ACHN (cell line): ENCODE measurements around the gene ALK.
A peak's percentile ranks its signal among the peaks of the same experiment; 100 is the strongest.

Source experiments
- DNase-seq: peaks from one replicate; pipeline ENCODE4 v3.0.0-alpha.2; 2015
- in situ Hi-C: cut with HindIII; loops from 2 replicates; pipeline ENCODE4 v1.10.0; 2017; ENCODE audit warnings: low sequenced_read_pairs, low pct_ligation_motif_present, low pct_unique_long_range_greater_than_20kb

The ALK gene

DNA sequence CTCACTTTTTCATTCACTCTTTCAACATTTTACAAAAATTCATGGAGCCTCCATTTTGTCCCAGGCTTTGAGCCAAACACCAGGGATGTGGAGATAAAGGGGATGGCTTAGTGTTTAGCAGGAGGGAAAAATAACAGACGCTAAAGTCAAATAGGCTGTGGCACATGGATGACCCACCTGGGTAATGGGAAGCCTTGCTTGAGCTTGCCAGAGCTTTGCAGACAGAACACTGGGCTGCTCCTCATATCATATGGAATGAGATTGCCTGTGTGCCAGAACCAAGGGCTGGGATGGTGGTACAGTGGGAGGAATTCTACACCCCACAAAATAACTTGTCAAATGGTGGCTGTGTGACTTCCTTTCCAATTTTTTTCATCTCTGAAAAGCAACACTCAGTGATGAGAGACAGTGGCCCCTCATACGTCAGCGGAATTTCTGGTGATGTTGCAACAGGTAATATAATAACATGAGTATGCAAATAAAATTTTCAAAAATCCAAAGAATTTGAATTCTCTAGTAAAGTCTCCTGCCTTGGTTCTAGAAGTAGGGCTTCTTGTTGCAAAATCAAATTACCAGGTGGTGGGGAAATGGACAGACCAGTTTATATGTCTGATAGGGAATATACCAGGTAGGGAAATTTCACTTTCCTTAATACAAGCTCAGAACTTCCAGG lies 553.3 kb downstream of the ALK start:
- in situ Hi-C loops: no loop called here
- no peak for DNase-seq

DNA sequence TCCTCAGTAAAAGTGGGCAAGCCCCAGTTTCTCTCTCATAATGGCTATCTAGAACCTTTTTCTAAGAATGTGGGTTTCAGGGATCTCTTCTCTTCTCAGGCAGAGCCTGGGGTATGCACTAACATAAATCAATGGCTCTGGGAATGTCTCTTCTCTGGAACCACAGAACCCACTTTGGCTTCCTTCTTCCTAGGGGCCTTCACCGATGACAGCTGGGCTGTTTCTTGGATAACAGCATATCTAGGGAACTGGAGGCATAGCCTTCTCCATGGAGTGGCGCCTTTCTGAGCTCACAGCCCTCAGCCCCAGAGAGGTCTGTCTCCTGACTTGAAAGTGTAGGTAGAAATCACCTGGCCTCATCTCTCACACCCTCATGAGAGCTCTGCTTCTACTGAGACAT lies 558.3 kb downstream of the ALK start:
- no peak for DNase-seq
- in situ Hi-C loops: no loop called here

DNA sequence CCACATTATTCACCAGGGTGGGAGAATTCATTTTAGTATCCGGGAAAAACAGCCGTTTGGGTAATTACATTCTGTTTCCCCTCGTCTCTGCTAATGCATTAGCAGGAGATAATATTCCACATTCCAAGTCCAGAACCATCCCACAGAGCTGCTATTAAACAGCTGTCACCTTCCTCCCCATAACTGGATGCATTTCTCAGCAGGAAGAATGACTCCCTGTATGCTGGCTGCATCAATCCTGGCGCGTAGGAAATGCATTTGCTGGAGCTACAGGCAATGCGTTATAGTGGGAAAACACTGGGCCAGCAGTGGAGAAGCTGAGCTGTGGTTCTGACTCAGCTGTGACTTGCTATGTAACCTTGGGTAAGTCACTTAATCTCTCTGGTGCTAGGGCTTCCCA lies 560.2 kb downstream of the ALK start:
- no peak for DNase-seq
- in situ Hi-C loops: no loop called here

DNA sequence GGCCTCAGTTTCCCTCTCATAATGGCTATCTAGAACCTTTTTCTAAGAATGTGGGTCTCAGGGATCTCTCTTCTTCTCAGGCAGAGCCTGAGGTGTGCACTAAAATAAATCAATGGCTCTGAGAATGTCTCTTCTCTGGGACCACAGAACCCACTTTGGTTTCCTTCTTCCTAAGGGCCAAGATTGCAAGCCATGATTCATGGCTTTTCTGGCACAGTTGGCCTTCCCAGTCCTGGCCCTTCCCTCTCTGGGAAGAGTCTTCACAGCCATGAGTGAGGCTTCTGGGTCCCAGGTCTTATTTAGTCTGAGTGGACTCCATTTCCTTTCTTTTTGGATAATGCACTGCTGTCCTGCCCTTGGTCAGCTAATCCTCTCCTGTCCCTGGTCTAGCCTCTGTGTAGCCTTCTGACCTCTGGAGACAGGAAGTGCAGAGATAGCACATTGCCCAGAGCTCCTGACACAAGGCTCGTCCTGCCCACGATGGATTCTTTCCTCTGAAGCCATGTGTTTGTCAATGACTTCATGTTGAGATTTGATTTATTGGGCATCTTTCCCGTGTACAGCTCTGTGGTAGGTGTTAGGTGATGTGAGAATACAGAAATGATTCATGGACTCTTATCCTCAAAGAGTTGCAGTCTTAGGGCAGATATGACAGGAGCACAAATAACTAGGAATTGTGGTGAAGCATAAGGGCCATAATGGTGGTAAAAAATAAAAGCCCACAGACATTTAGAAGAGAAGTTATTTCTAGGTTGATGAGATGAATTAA lies 561.2 kb downstream of the ALK start:
- DNase-seq: no peak
- in situ Hi-C loops: no loop called here

DNA sequence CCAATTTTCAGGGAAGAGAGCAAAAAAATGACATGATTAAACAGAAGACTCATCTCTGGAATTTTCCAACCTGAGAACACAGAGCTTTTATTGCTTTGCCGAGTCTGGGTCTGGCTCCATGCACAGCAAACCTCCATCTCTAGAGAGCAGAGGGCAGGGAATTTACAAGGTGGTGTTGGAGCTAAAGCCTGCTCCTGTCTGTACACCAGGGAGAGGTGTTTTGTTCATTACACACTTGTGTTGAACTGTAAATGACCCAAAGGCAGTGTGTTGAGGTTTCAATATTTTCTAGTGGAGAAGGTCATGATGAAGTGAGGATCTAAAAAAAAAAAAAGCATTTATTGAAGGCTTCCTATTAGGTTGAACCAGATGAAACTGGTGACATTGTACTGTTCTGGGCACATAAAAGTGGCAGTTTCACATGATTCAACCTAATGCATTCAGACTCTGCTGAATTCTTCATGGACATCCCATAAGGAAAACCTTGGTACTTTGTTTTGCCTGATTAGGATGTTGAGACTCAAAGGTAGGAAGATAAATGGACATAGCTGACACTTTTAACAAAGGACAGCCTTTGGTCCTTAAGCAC lies 567.9 kb downstream of the ALK start:
- DNase-seq: no peak
- in situ Hi-C loops: no loop called here

DNA sequence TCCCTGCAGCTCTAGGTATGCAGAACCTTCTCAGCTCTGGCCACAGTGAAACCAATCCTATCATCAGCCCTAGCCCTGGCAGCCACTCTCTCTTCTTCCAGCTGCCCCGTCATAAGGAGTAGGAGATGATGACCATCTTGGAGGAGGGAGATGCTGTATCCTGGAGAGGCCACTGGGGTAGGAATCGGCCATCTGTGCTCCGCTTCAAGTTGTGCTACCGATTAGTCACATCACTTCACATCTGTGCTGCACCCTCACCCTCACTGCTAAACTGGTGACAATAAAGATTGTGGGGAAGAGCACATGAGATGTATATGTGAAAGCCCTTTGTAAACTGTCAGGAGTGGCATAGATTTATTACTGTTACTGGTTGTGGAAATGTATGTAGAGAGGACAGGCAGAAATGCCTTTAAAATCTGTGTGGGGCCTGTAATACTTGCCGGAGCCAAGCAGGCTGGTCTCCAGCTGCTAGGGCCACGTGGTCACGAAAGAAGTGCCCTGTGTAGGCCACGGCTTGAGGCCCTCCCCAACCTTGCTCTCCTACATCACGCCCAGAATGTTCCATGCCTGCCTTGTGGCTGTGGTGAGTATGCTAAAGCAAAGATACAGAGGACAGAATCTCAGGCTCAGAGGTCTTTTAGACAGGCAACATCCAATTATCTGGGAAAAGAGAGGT lies 569.3 kb downstream of the ALK start:
- DNase-seq: no peak
- in situ Hi-C loops: no loop called here

DNA sequence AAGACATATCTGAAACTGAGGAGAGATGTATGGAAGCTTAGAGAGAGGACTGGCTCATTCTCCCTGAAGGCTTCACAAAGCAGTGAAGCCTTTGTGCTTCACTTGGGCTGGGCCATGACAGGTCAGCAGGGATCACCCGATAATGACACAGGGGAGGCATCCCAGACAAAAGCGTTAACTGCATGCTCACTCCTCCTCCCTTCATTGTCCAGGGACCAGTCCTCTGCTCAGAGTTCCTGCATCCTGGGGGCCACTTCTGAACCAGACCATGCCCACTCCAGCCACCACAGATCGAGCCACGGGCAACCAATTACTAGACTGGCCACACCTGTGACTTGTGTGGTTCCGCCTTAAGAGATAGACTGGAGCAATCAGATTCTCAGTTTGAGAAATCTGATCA lies 570.1 kb downstream of the ALK start:
- in situ Hi-C loops: no loop called here
- DNase-seq: no peak

DNA sequence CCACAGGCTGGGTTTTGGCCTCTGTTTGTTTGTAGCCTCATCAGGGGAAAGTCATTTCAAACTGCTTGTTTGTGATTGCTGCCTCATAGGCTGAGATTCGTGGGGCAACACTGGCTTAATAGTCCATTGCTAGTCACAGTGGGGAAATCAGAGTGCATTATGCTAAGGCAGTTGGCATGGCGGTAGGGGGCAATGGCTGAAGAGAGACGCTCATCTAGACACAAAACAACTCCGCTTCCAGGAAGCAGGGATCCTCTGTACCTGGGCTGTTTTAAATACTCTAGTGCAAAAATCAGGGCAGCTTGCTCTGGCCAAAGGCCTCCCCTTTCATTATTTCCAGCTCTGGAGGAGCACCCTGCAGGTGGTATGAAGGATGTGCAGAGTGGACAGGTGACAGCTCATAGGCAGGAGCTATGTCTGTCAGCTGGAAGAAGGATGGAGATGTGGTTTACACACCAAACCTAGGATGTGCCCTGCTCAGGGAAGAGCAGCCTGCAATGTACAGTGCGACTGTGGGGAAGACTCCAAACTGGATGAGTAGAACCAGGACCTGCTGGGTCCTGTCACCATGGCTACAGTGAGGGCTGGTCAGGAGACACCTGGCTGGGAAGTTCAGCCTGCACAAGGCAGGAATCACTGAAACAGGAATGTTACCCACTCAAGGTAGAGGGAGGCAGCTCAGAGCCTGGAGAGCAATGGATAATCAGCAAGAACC lies 571.9 kb downstream of the ALK start:
- no peak for DNase-seq
- in situ Hi-C loops: no loop called here

DNA sequence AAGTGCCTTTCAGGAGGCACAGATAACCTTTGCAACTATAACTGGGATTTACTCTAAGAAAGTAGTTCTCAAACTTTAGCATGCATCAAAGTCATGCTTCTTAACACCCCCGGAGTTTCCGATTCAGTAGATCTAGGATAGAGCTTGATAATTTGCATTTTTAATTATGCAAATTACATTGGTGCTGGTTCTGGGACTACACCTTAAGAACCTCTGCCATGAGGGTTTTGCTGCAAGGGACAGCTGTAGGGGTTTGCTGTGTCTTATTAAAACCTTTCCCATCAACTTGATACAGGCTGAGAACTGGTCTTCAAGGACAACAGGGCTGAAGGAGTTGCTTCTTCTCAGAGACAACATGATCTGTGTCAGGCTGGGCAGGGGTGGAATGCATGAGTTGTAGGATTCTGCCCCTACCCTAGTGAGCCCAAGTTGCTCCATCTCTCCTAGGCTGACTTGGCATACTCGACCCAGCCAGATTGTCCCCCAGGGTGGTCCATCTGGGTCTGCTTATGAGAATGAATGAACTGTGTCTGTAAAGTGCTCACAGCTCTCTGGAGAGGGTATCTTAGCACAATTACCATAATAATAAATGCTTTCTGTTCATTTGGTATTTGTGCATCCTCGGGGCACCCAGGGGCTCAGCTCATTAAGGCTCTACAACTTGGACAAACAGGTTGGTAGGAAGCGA lies 573.5 kb downstream of the ALK start:
- no peak for DNase-seq
- in situ Hi-C loops: no loop called here

DNA sequence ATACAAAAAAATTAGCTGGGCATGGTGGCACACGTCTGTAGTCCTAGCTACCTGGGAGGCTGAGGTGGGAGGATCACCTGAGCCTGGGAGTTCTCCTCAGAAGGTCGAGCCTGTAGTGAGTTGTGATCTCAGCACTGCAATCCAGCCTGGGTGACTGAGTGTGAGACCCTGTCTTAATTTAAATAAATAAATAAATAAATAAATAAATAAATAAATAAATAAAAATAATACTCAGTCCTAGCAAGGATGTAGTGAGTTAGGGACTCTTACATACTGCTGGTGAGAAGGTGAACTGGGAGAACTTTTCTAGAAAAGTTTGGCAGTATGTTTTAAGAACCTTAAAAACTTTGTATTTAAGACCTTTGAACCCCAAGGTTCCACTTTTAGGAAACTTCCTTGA lies 576.1 kb downstream of the ALK start:
- DNase-seq: no peak
- in situ Hi-C loops: no loop called here

DNA sequence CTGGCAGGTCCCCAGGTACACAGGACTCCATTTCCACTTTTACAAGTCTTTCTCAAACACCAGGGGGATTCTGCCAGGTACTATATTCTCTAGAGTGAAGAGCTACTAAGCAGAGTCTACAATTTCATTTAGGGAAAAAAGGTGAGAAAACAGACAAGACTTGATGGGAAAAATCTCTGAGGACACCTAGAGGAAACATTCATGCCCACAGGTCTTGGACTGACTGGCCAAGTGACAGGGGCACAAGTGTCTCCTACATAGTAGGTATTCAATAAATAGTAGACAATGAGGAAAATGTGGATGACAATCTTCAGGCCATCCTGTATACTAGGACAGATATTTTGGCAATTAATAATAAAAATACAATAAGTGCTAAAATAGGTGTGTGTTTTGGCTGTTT lies 577.6 kb downstream of the ALK start:
- in situ Hi-C loops: no loop called here
- DNase-seq: no peak

DNA sequence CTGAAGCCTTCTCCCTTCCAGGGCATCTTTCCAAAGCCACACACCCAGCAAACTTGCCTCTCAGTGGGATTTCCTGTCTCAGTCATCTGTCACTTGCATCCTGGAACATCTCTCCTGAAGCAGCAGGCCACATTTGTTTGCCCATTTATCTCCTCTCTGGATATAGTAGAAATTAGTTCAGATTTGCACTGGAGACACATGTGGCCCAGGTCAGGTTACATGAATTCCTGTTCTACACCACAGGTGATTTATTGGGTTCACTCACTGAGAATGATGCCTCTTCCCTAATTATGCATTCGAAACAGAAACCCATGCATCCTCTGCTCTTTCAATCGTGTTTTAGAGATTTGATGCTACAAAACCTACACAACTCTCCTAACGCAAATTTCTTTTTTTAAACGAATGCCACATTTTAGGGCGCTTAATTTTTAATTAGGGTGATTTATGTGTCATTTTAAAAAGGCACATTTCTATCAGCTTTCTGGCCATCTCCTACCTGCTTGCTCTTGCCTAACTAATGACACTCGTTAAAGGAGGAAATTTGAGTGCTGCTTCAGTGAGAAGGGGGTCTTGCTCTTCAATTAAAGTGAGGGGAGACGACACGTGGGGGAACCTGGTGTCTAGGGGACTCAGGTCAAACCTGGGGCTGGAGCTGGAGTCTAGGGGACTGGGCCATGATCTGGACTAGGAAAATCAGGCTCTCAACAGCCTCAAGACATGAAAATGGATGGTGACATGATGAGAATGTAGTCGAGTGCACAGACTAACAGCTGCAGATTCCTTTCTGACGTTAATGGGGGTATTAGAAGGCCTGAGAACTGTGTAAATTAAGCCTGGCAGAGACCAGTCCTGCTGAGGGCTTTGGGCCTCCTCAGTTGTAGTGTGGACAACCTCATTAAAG lies 584.8 kb downstream of the ALK start:
- in situ Hi-C loops: no loop called here

DNA sequence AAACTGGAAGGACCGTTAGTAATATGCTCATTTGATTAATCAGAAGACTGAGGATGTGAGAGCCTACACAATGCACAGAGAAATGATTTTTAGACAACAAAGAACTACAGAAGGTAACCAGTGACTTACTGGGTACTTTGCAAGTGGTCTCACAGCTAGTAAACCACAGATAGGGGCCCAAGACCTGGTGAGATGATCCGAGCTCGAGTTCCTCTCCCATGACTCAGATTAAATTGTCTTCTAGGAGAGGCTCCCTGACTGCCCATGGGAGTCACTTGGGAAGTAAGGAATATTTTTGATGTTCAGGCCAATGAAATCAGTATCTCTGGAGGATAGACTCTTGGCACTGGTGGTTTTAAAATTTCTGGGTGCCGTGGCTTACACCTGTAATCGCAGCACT lies 586.0 kb downstream of the ALK start:
- in situ Hi-C loops: no loop called here
- no peak for DNase-seq

More for the DNA sequence above, 584.8 kb downstream of the ALK start:
- DNase-seq: no peak

DNA sequence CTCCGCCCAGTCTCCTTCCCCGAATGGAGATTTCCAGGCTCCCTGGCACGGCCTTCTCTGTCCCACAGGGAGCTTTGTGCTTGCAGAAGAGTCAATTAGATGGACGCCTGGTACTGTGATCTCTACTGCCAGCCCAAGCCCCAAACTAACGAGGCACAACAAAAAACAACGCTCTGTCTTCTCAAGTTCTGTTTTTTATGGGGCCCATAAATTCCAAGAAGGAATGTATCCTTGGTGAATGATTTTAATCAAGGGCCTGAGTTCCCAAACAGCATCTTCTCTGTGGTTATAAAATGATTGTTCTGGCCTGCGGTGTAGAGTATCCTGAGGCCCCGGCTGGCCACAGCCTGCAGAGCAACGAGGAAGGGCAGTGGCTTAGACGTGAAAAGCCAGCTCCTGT lies 586.7 kb downstream of the ALK start:
- no peak for DNase-seq
- in situ Hi-C loops: no loop called here

DNA sequence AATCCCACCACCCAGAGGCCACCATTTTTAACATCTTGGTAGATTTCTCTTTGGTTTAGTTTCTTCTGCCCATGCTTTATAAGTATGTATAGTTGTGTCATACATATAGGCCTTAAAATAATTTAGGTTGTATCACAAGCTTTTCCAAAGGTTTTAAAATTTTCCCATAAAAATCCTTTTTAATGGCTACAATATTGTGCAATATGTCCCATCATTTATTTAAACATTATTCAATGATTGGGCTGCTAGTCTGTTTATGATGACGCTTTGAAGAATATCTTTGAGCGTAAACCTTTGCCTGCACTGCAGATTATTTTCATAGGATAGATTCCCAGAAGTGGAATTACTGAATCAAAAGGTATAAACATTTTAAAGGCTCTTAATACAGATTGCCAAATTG lies 588.8 kb downstream of the ALK start:
- DNase-seq: no peak
- in situ Hi-C loops: no loop called here

DNA sequence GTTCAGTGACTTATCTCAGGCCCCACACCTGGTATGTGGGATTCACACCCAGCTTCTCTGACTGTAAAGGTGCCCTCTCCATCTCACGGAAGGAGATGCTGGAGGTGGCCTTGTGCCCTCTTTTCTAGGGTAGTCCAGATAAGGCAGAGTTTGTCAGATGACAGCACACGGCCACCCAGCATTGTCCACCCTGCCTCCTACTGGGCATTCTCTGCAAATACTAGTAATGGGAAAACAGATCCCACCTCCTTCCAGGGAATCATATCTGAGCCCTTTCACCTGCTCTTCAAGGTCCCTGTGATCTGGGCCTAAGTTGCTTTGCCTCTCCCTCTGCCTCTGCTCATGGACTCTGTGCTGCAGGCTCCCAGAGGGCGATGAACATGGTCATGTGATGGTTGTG lies 591.5 kb downstream of the ALK start:
- in situ Hi-C loops: no loop called here
- DNase-seq: peak; percentile 9

DNA sequence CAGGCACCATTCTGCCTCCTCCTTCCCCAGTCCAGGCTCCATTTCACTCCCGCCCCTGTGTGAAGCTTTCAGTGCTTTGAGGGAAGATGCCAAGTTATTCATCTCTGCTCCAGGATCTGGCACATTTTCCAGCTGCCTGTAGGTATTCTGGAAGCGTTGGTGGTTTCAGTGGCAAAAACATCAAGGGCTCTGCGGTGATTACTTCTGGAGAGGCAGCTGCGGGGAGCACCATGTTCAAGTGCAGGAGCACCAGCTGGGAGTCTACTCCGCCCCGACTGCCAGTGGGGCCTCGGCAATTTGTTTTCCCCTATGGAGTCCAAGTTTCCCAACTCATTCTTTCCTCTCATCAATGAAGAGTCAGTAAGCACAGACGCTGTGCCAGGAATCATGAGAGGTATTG lies 594.5 kb downstream of the ALK start:
- in situ Hi-C loops: no loop called here
- no peak for DNase-seq
